H9 (cell line): Measurements from ENCODE around the gene COL4A4. TPM values are rescaled to one million over a fixed set of nuclear protein-coding genes. Genes with fewer than 3 reads are reported as not detected.

ENCODE experiments used
- DNase-seq: peaks from one replicate; pipeline ENCODE4 v3.0.0-alpha.2; 2017
- H2AFZ ChIP-seq: one replicate; pipeline ENCODE4 v1.6.1; 2013; ENCODE audit warnings: mild to moderate bottlenecking, low read length, control low read depth, moderate library complexity
- H2AK5ac ChIP-seq: 2 replicates; pipeline ENCODE4 v1.6.1; 2013; ENCODE audit warnings: low read length, control low read depth, mixed read lengths; ENCODE audit not compliant: insufficient read length
- H2BK120ac ChIP-seq: one replicate; pipeline ENCODE4 v1.6.1; 2013; ENCODE audit warnings: low read depth, mild to moderate bottlenecking, low read length, control low read depth, inconsistent platforms; ENCODE audit not compliant: poor library complexity, severe bottlenecking
- H2BK12ac ChIP-seq: 2 replicates; pipeline ENCODE4 v1.6.1; 2013; ENCODE audit warnings: low read length, control low read depth, mixed read lengths, low read depth; ENCODE audit not compliant: insufficient read length
- H2BK15ac ChIP-seq: 2 replicates; pipeline ENCODE4 v1.6.1; 2013; ENCODE audit warnings: low read depth, low read length, control low read depth
- H2BK20ac ChIP-seq: one replicate; pipeline ENCODE4 v1.6.1; 2013; ENCODE audit warnings: low read depth, mild to moderate bottlenecking, low read length, control low read depth, inconsistent platforms; ENCODE audit not compliant: poor library complexity, severe bottlenecking
- H2BK5ac ChIP-seq: 2 replicates; pipeline ENCODE4 v1.6.1; 2013; ENCODE audit warnings: low read length, control low read depth, mixed read lengths; ENCODE audit not compliant: insufficient read length
- H3K14ac ChIP-seq: 2 replicates; pipeline ENCODE4 v1.6.1; 2013; ENCODE audit warnings: low read length, control low read depth; ENCODE audit not compliant: insufficient read depth
- H3K18ac ChIP-seq: 2 replicates; pipeline ENCODE4 v1.6.1; 2013; ENCODE audit warnings: low read depth, mild to moderate bottlenecking, mixed read lengths, low read length, control low read depth; ENCODE audit not compliant: insufficient read length
- H3K23ac ChIP-seq: 2 replicates; pipeline ENCODE4 v1.6.1; 2013; ENCODE audit warnings: low read length, control low read depth, mixed read lengths, low read depth; ENCODE audit not compliant: insufficient read length
- H3K23me2 ChIP-seq: 2 replicates; pipeline ENCODE4 v1.6.1; 2013; ENCODE audit warnings: low read depth, mild to moderate bottlenecking, mixed read lengths, low read length, control low read depth; ENCODE audit not compliant: insufficient read length, poor library complexity, severe bottlenecking
- H3K27ac ChIP-seq: 2 replicates; pipeline ENCODE4 v1.5.1; 2013; ENCODE audit warnings: low read length, control low read depth, mixed read lengths, low read depth; ENCODE audit not compliant: insufficient read length
- H3K27me3 ChIP-seq: 2 replicates; pipeline ENCODE4 v1.6.1; 2013; ENCODE audit warnings: low read length, control low read depth, inconsistent platforms; ENCODE audit not compliant: insufficient read depth
- H3K4ac ChIP-seq: 2 replicates; pipeline ENCODE4 v1.6.1; 2013; ENCODE audit warnings: low read depth, mild to moderate bottlenecking, control low read depth, inconsistent platforms, low read length, moderate library complexity
- H3K4me1 ChIP-seq: 2 replicates; pipeline ENCODE4 v1.6.1; 2013; ENCODE audit warnings: low read length, control low read depth, inconsistent platforms; ENCODE audit not compliant: insufficient read depth
- H3K4me2 ChIP-seq: 2 replicates; pipeline ENCODE4 v1.6.1; 2013; ENCODE audit warnings: low read length, control low read depth, mixed read lengths; ENCODE audit not compliant: insufficient read length, insufficient read depth
- H3K56ac ChIP-seq: 2 replicates; pipeline ENCODE4 v1.6.1; 2013; ENCODE audit warnings: low read depth, mild to moderate bottlenecking, mixed read lengths, low read length, control low read depth; ENCODE audit not compliant: insufficient read length
- H3K79me1 ChIP-seq: 2 replicates; pipeline ENCODE4 v1.6.1; 2013; ENCODE audit warnings: low read depth, mild to moderate bottlenecking, moderate library complexity, low read length, control low read depth, inconsistent platforms; ENCODE audit not compliant: insufficient read depth, poor library complexity, severe bottlenecking
- H3K79me2 ChIP-seq: 2 replicates; pipeline ENCODE4 v1.6.1; 2013; ENCODE audit warnings: low read length, control low read depth, inconsistent platforms; ENCODE audit not compliant: insufficient read depth
- H3K9ac ChIP-seq: 2 replicates; pipeline ENCODE4 v1.6.1; 2013; ENCODE audit warnings: low read length, control low read depth, mixed read lengths; ENCODE audit not compliant: insufficient read length; ENCODE audit errors: extremely low read depth
- H3K9me3 ChIP-seq: one replicate; pipeline ENCODE4 v1.6.1; 2013; ENCODE audit warnings: low read depth, low read length, inconsistent platforms; ENCODE audit not compliant: control insufficient read depth
- H3T11ph ChIP-seq: one replicate; pipeline ENCODE4 v1.6.1; 2013; ENCODE audit warnings: mild to moderate bottlenecking, low read length, control low read depth, inconsistent platforms
- H4K20me1 ChIP-seq: one replicate; pipeline ENCODE4 v1.6.1; 2013; ENCODE audit not compliant: control insufficient read depth, insufficient read length, insufficient read depth
- H4K5ac ChIP-seq: 2 replicates; pipeline ENCODE4 v1.6.1; 2013; ENCODE audit warnings: low read depth, mild to moderate bottlenecking, mixed read lengths, low read length, control low read depth; ENCODE audit not compliant: insufficient read length
- H4K8ac ChIP-seq: replicated peaks from 2 replicates; pipeline ENCODE4 v1.6.1; 2013; ENCODE audit warnings: low read length, control low read depth, mixed read lengths, low read depth; ENCODE audit not compliant: insufficient read length
- H4K91ac ChIP-seq: 2 replicates; pipeline ENCODE4 v1.6.1; 2013; ENCODE audit warnings: low read depth, mild to moderate bottlenecking, moderate library complexity, mixed read lengths, low read length, control low read depth; ENCODE audit not compliant: insufficient read length
- H3K27ac Mint-ChIP-seq, 3 experiments: 2 replicates in 2 of 3; 3 replicates in 1 of 3; pipeline ENCODE4 v1.8.0; 2020 to 2021; ENCODE audit warnings: mixed read lengths in 3 of 3, mild to moderate bottlenecking in 1 of 3, moderate library complexity in 1 of 3
- H3K27me3 Mint-ChIP-seq: 2 replicates; pipeline ENCODE4 v1.8.0; 2021; ENCODE audit warnings: low read depth, mild to moderate bottlenecking, moderate library complexity, mixed read lengths
- H3K36me3 Mint-ChIP-seq, 3 experiments: 2 replicates in 2 of 3; 3 replicates in 1 of 3; pipeline ENCODE4 v1.8.0; 2020 to 2021; ENCODE audit warnings: low read depth in 3 of 3, mixed read lengths in 3 of 3; ENCODE audit not compliant: insufficient read depth in 1 of 3
- H3K4me1 Mint-ChIP-seq, 2 experiments: 2 replicates each; pipeline ENCODE4 v1.8.0; 2020; ENCODE audit warnings: mixed read lengths in 2 of 2
- H3K4me3 Mint-ChIP-seq, 2 experiments: 2 replicates in 1 of 2; 3 replicates in 1 of 2; pipeline ENCODE4 v1.8.0; 2020 to 2021; ENCODE audit warnings: mild to moderate bottlenecking in 2 of 2, mixed read lengths in 2 of 2, moderate library complexity in 1 of 2
- H3K9me3 Mint-ChIP-seq, 2 experiments: 2 replicates in 1 of 2; 3 replicates in 1 of 2; pipeline ENCODE4 v1.8.0; 2020; ENCODE audit warnings: mild to moderate bottlenecking in 2 of 2, mixed read lengths in 2 of 2, moderate library complexity in 1 of 2
- CTCF ChIP-seq: fragments of 200-600 bp; sonication (generic); conservative IDR thresholded peaks from 3 replicates; pipeline ENCODE4 v1.8.0; 2021; ENCODE audit warnings: antibody characterized with exemption, mild to moderate bottlenecking
- total RNA-seq: library from RNA; stranded (reverse); gene quantifications from 2 replicates; pipeline ENCODE4 v1.2.1, GENCODE V29; 2021

COL4A4 gene
- total RNA-seq, 1 experiment from 2014 or later, result 0.92 TPM

- Histone ChIP-seq H2AFZ (no peak overlapping the region), H3K23ac (no peak overlapping the region), H3K9me3 (no peaks in the 10 kb centered on the region), H2BK120ac (no peak overlapping the region), H3K4me1 (no peaks in the 10 kb centered on the region; the same call in 1 of the 2 replicates), H4K8ac (no peak overlapping the region), H3K56ac (no peak overlapping the region), H4K91ac (no peak overlapping the region), H3K18ac (no peak overlapping the region), H3K9ac (no peak overlapping the region), H3K4ac (no peak overlapping the region), H2AK5ac (no peak overlapping the region), H2BK20ac (no peak overlapping the region), H2BK5ac (no peak overlapping the region), H3K79me1 (no peaks in the 10 kb centered on the region), H3K4me2 (no peak overlapping the region), H4K20me1 (no peaks in the 10 kb centered on the region), H3K23me2 (peaks cover 14% of the 10 kb centered on the region), H3K27ac (no peak overlapping the region), H3K14ac (no peak overlapping the region), H2BK12ac (no peak overlapping the region), H3K79me2 (no peaks in the 10 kb centered on the region), H4K5ac (no peak overlapping the region), H3T11ph (no peak overlapping the region), H3K27me3 (peaks cover 6% of the 10 kb centered on the region; the same call in 1 of the 2 replicates), H2BK15ac (no peak overlapping the region)
- no peaks in the 10 kb centered on the region; a peak in 1 of 5 replicates for H3K9me3 Mint-ChIP-seq
- H3K36me3 Mint-ChIP-seq, result no peaks in the 10 kb centered on the region; a peak in 1 of 7 replicates
- no peak for TF ChIP-seq CTCF
- H3K27me3 Mint-ChIP-seq, result peaks cover 60% of the 10 kb centered on the region
- H3K27ac Mint-ChIP-seq, result no peak overlapping the region
- no peak for DNase-seq
- no peak overlapping the region for H3K4me3 Mint-ChIP-seq
- H3K4me1 Mint-ChIP-seq, result peaks cover 10 to 19% of the 10 kb centered on the region in 2 experiments
These were observed 2.1 kb downstream of the COL4A4 start for GRCh38 chr2:227161947-227162346.
